ENCODE data around the gene RETN.
A peak's percentile ranks its signal among the peaks of the same experiment; 100 is the strongest.

RETN gene

GRCh38 chr19:7658219-7658686 is 10.6 kb upstream of the RETN start:
- no peak for DNase-seq (ENCODE audit: low spot score)

- DNase-seq (ENCODE audit: low spot score), result no peak
Observed at GRCh38 chr19:7661744-7662538, 6.9 kb upstream of the RETN start.

DNA sequence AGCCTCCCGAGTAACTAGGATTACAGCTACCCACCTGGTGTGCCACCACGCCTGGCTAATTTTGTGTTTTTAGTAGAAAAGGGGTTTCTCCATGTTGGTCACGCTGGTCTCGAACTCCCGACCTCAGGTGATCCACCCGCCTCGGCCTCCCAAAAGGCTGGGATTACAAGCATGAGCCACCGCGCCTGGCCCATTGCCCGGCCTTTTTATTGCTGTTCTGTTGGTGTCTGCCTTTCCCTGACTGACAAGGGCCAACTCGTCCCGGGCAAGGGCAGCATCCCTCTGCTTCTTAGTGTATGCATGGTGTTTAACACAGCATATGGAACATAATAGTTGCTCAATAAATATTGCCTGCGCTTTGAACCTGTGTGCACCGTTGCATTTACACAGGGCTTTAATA is 6.2 kb upstream of the RETN start:
- DNase-seq (ENCODE audit: low spot score), result no peak

DNA sequence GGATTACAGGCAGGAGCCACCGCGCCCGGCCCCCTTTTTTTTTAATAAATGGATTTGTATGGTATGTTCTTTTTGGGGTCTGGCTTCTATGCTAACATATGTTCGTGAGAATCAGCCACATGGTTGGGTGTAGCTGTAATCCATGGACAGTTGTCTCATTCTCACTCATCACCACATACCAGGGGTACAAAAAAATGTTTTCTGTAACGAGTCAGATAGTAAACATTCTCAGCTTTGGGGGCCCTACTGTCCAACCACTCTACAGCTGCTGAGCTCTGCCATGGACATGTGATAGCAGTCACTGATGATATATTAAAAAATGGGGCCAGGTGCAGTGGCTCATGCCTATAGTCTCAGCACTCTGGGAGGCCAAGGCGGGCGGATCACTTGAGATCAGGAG is 5.1 kb upstream of the RETN start:
- DNase-seq (ENCODE audit: low spot score), result no peak

DNA sequence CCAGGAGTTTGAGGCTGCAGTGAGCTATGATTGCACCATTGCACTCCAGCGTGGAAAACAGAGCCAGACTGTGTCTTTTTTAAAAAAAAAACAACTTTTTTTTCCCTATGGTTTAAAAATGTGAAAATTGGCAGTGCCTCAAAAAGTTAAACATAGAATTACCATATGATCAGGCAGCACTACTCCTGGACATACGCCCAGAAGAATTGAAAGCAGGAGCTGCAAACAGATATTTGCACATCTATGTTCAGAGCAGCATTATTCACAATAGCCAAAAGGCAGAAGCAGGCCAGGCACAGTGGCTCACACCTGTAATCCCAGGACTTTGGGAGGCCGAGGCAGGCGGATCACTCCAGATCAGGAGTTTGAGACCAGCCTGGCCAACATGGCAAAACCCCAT is 3.8 kb upstream of the RETN start:
- DNase-seq (ENCODE audit: low spot score), result no peak

- DNase-seq (ENCODE audit: low spot score), result no peak
Observed at GRCh38 chr19:7669641-7670040, 792 bp downstream of the RETN start.

DNA sequence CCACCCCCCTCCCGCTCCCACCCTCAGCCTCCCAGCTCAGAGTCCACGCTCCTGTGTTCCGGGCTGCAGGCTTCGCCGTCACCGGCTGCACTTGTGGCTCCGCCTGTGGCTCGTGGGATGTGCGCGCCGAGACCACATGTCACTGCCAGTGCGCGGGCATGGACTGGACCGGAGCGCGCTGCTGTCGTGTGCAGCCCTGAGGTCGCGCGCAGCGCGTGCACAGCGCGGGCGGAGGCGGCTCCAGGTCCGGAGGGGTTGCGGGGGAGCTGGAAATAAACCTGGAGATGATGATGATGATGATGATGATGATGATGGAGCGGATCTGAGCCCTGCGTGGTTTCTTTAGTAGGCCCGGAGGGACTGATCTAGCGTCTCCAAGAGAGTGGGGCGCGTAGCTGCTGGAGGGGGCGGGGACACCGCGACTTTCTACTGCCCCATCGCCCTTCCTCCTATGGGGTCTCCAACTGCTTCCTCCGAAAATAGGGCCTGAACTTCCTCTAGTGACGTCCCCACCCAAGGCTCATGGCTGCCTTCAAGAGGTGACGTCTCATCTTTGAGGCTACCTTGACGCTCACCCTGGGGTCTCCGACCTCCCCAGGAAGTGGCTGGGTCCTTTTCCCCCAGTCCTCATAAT is 1.4 kb downstream of the RETN start:
- DNase-seq (ENCODE audit: low spot score), result no peak

DNA sequence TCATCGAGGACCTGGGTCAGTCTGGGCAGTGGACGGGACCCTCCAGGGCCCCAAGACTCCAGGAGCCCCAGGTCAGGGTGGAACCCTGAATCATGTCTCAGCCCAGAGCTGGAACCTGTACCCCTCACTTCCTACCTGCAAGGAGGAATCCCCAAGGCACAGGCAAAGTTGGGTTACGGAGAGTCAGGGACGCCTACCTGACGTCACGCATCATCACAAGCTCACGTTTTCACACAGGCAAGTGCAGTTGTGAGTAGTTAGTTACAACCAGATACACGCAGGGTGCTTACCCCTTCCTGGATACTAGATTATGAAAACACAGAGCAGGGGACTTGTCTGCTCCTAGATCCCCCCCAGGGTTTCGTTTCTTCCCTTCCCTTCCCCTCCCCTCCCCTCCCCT is 1.9 kb downstream of the RETN start:
- no peak for DNase-seq (ENCODE audit: low spot score)

- no peak for DNase-seq (ENCODE audit: low spot score)
Observed at GRCh38 chr19:7672522-7672921, 3.7 kb downstream of the RETN start.

DNA sequence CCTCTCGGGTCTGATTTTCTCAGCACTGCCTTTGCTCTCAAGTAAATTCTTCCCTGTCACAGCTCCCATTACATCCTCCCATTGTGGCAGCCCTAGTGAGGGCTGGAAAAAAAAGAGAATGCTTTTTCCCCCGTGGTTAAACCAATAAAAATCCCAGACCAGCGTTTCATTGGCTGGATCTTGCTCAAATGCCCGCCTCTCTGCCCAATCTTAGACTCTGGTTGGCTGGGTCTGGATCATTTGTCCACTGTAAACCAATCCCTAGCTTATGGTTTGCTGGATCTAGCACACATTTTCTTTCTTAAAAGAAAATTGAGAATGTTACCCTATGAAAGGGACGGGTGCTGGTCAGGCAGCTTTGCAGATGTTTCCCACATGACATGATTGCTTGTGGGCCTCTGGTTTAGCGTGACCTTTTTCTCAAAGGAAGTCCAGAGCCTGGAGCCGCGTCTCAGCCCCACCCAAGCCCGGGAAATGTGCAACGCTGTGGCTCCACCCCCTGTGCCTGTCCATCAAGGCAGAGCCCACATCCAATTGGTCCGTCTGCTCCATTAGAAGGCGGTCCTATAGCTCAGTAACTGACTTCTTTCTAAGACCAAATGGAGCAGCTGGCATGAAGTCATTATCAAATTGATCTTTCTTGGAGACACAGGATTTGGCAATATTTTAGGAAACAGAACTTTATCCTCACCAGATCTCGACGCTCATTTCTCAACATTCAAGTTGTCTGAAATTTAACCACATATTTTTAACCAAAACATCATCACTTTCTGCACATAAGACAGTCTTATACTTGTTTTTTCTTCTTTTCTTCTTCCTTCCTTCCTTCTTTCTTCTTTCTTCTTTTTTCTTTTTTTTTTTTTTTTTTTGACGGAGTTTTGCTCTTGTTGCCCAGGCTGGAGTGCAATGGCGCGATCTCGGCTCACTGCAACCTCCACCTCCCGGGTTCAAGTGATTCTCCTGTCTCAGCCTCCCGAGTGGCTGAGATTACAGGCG is 5.5 kb downstream of the RETN start:
- DNase-seq (ENCODE audit: low spot score), result peak; percentile 86

GRCh38 chr19:7676376-7676775 is 7.5 kb downstream of the RETN start:
- DNase-seq (ENCODE audit: low spot score), result no peak

DNA sequence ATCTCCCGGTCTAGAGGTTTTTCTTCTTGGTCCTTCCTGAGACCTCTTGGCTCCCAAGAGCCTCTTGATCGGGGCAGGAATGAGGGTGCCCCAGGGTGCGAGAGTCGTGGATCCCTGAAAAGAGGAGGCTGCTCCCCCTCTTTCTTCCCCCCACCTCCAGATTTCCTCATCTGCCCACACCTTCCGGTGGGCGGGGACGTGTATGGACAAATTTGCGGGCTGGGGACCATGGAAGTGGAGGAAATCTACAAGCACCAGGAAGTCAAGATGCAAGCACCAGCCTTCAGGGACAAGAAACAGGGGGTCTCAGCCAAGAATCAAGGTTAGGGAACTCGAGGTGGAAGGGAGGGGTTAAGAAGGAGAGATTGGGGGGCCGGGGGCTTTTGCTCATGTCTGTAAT is 8.0 kb downstream of the RETN start, which contains the start of gene MCEMP1:
TSS of gene MCEMP1 (plus strand) at position 237 of the 400 bp plus-strand sequence. CDS start at position 268, 31 bp downstream.
- no peak for DNase-seq (ENCODE audit: low spot score)

- no peak for DNase-seq (ENCODE audit: low spot score)
Observed at GRCh38 chr19:7677669-7678311, 8.9 kb downstream of the RETN start.

DNA sequence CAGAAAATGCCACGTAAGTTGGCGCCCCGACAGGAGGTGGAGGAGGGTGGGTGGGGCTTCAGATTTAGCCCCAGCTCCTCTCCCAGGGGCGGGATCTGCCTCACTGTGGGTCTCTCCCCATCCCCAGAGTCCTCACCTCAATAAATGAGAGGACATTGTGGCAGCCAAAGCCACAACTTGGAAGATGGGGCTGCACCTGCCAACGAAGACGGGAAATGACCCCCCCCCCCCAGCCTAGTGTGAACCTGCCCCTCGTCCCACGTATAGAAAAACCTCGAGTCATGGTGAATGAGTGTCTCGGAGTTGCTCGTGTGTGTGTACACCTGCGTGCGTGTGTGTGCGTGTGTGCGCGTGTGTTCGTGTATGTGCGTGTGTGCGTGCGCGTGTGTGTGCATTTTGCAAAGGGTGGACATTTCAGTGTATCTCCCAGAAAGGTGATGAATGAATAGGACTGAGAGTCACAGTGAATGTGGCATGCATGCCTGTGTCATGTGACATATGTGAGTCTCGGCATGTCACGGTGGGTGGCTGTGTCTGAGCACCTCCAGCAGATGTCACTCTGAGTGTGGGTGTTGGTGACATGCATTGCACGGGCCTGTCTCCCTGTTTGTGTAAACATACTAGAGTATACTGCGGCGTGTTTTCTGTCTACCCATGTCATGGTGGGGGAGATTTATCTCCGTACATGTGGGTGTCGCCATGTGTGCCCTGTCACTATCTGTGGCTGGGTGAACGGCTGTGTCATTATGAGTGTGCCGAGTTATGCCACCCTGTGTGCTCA is 10.3 kb downstream of the RETN start:
- DNase-seq (ENCODE audit: low spot score), result no peak

DNA sequence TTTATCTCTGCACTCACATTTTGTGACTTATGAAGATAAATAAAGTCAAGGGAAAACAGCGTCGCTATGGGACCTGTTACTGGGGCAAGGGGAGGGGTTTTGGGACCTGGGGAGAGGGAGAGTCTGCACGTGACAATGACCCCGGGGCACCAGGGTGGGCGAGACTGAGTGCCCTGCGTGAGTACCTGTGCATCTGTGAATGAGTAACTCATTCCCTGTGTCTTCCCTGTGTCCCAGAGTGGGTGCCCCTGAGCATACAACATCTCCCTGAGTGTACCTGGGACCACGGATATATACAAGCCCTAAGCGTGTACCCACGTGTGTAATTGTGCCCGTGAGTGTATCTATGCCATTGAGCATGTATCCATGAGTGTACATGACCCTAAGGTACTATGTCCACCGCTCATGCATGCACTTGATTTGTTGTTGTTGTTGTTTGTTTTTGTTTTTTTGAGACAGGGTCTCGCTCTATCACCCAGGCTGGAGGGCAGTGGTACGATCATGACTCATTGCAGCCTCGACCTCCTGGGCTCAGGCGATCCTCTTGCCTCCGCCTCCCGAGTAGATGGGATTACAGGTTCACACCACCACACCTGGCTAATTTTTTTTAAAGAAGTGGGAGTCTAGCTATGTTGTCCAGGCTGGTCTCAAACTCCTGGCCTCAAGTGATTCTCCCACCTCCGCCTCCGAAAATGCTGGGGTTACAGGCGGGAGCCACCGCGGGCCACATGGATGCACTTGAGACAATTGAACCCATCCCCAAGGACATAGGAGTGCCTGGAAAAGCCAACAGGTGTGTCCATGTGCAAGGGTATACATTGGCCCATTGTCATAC is 11.1 kb downstream of the RETN start:
- DNase-seq (ENCODE audit: low spot score), result no peak

DNA sequence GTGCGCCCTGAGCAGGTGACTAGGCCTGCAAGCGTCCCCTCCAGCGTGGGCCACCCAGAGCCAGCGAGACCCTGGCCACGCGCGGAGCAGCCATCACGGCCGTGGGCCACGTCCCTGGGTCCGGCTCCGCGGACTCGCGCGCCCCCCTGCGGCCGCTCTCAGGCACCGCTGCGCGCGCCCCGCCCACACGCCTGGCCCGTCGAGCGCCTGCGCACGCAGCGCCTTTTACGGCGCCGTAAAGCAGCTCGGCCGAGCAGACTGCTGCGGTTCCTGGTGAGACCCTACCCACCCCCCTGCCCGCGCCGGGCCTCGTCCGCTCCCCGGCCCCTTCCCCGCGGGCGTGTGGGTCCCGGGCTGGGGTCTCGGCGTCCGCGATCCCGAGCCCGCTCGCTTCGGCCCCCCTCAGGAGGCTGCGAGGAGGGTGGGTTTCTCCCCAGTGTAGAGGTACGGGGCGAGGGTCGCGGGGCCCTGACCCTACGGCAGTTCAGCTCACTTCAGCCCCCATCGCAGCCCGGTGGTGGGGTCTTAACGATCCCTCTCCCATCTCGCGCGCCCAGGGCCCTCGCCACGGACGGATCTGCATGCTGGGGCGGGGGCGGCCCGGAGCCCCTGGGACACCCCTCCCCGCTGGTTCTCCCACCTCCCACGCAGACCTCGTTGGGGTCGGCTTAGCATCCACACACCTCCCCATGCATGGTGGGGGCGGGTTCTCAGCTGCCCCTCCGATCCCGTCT is 11.9 kb downstream of the RETN start, which contains the start of gene TRAPPC5:
TSS of gene TRAPPC5 (plus strand) at position 228 of the 734 bp plus-strand sequence. CDS start 1,421 bp downstream, outside the sequence.
- DNase-seq (ENCODE audit: low spot score), result peak; percentile 80

GRCh38 chr19:7681340-7682174 is 12.7 kb downstream of the RETN start:
- peak; percentile 49 for DNase-seq (ENCODE audit: low spot score)

GRCh38 chr19:7682175-7682855 is 13.5 kb downstream of the RETN start:
- no peak for DNase-seq (ENCODE audit: low spot score)
